NOMO-1 (cell line): ENCODE data around the gene FREM2.

Experiments used
- DNase-seq, 2 experiments: peaks; one replicate each; lab custom pipeline; 2025; ENCODE audit not compliant: unreplicated experiment in 2 of 2; lab: John Stamatoyannopoulos, UW

Gene FREM2

GRCh38 chr13:38821770-38822551 is 135.1 kb downstream of the FREM2 start:
- no peak for DNase-seq

DNA sequence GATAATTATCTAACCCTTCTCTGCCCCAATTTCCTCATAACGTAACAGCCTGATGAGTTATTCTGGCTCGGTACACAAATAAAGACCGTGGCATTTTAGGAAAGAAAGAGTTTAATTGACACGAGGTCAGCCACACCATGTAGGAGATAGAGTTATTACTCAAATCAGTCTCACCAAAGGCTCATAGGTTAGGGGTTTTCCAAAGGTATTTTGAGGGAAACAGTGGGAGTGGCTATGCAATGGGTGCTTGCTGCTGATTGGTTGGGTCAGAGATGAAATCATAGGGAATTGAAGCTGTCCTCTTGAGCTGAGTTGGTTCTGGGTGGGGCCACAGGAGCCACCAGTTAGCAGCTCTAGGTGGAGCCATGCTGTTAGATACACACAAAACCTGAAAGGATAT is 137.5 kb downstream of the FREM2 start:
- no peak for DNase-seq

GRCh38 chr13:38826182-38826813 is 139.4 kb downstream of the FREM2 start:
- no peak for DNase-seq

DNA sequence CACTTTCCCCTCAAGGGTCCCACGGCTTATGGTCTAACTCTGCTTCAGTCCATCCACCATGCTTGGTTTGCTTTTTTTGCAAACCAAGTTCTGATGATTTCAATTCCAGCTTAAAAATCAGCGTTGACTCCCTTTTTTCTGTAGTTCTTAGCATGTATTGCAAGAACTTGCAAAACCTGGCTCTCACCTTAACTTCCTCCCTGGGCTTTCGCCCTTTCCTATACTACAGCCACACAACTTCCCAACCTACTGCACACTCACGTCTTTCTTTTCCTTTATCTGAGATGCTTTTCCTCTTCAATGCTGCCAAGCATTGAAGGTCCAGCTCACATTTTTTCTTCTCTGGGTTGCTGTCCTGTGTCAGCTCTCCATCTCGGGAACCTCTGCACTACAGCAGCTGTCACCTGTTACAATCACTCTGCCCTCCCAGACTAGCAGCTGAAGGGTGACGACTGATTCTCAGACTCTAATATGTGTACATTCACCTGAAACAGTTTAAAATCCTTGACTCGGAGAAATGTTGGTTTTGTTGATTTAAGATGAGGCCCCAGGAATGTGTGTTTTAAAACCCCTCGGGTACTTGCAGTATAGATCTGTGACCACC is 143.7 kb downstream of the FREM2 start:
- no peak for DNase-seq

DNA sequence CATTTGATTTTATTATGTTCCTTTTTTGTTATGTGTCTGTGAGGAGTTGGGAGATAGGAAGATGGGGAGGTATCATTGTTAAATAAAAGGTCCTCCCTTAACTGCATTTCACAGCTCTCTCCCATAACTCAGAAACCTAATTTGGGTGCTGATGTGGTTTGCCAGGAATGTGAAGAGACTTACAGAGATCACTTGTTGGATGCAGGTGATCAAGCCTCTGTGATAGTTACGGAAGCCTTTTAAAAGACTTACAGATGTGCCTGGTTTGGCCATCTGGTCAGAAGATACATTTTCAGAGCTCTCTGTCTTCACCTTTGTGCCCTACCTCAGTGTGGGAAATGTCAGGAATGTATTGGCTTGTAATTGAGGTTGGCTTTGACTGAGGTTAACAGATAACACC is 157.7 kb downstream of the FREM2 start:
- DNase-seq, result no peak

DNA sequence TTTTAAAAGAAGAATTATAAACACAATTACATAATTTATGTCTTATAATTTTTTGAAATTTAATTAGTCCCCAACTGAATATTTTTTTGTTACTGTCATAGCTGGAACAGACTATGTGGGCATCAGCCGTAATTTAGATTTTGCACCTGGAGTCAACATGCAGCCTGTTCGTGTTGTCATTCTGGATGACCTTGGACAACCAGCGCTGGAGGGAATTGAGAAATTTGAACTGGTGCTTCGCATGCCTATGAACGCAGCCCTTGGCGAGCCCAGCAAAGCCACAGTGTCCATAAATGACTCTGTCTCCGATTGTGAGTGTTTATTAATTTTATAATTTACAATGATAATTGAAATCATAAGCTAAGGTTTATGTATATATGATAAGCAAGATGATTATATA is 161.5 kb downstream of the FREM2 start:
- DNase-seq, result no peak

DNA sequence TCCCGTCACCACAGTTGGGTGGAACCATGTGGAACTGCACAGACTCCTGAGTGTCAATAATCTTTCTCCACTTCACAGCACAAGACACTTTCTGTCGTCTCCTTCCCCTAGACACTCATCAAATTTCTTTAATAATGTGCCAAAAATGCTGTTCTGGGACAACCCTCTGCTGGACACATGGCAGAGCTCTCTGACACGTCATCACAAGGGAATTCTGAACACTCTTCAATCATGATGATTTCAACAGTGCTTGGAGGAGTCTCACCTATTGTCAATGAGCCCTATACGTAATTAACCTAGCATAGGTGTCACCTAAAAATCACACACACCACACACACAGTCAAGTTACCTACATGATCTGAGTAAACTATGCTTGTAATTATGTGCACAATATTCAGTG is 162.4 kb downstream of the FREM2 start:
- no peak for DNase-seq

DNA sequence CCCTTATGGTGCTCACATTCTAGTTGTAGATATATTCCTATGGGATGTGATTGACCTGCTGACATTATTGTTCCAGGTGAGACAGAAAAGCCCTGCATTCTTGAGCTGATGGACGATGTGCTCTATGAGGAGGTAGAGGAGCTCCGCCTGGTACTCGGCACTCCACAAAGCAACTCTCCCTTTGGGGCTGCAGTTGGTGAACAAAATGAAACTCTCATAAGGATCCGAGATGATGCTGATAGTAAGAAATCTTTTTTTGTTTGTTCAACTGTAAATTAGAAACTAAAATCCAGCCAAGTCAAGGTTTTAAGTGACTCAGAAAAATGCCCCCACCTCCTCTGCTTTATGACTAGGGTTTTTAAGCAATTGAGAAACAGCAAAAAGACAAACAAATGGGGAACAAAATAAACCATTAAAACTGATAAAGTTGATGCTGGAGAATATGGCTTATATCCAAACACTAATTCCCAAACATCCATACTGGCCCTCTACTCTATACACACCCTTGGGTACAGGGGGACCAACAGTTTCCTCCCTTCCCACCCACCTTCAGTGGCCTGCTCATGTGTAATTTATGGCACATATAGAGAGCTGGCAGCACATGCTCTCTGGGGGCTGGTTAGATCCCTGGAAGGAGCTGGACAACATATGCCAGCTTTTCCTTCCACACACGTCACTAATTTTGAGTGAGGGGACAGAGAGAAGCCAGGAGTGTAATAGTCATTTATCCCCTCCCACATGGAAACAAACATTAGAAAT is 164.2 kb downstream of the FREM2 start:
- no peak for DNase-seq

GRCh38 chr13:38854226-38854625 is 167.3 kb downstream of the FREM2 start:
- no peak for DNase-seq

GRCh38 chr13:38856065-38856464 is 169.2 kb downstream of the FREM2 start:
- no peak for DNase-seq

GRCh38 chr13:38862443-38862842 is 175.6 kb downstream of the FREM2 start:
- DNase-seq, result no peak

DNA sequence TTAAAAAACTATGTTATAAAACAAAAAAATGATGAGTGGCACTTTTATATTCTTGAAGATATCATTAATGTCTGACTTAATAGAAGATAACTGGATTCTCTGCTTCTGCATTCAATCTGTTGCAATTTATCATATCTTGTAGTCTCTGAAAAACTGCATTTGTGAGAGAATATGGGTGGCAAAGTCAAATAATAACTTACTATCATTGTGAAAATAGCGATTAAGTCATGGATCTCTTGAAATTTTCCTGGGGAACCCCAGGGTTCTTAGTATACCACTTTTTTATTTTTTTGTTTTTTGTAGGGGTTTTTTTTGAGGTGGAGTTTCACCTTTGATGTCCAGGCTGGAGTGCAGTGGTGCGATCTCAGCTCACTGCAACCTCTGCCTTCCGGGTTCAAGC is 176.7 kb downstream of the FREM2 start:
- DNase-seq, result no peak

DNA sequence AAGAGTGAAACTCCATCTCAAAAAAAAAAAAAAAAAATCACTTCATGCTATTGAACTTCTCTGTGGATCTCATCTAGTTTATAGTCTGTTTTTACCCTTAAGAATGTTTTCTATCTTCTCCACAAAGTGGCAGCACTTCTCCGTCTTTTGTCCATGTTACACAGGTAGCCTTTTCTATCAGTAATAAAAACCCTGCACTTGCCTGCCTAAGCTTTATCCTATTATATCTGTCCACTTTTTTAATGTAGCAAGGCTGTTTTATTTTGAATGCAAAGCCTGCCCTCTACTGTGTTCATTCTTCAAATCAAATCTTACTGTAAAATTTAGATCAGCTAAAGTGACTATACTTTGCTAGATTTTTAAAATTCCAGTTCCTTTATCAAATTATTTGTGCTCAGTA is 179.8 kb downstream of the FREM2 start:
- no peak for DNase-seq

GRCh38 chr13:38868399-38868798 is 181.5 kb downstream of the FREM2 start:
- DNase-seq, result no peak

DNA sequence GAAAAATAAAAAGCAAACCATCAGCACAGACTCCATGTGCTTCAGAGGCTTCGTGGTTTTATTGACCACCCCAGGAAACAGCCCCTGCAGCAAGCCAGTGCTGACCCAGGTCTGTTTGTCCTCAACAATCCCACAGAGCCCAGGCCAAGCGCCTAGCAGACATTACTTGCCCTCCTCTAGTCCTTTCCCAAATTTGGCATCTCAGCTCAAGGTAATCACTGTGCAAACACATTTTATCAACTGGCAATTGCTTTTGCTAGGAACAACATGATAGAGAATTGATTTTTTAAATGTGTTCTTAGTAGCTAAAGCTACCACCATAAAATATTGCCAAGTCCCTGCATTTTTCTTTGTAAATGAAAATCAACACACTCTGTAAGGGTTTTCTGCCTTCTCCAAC is 182.0 kb downstream of the FREM2 start:
- no peak for DNase-seq

- DNase-seq, result no peak
These were observed 184.4 kb downstream of the FREM2 start for GRCh38 chr13:38871275-38871674.

DNA sequence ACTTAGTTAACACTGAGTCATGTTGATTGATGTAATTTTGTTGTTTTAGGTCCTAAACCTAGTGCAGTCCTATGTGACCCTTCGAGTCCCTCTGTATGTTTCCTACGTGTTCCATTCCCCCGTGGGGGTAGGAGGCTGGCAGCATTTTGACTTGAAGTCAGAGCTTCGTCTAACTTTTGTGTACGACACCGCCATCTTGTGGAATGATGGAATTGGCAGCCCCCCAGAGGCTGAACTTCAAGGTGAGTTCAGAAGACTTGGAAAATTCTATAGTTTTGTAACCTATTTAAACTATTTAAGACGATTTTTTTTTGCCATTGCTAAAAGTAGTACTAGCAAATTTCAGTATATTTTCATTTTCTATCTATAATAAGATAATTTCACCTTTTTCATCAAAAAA is 185.8 kb downstream of the FREM2 start:
- peak in 1 of 2 experiments; percentile 1 for DNase-seq

- DNase-seq, result no peak
These were observed 188.5 kb downstream of the FREM2 start for GRCh38 chr13:38875186-38875875.

DNA sequence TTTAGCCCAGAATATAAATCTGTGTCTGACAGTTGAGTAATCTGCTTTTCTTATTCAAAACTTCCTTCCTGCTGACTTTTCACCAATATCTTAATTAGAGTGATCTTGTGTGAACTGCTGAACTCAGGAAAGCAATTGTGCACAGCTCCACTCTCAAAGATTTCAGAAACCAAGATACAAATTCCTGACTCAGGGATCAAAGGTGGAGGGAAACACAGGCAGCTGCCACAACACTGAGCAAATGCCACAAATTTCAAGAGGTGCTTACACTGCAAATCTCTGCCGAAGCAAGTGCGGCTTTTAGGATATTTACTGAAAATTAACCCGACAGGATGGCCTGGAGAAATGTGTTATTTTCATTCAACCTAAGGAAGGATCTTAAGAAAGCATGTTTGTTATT is 192.4 kb downstream of the FREM2 start:
- no peak for DNase-seq

DNA sequence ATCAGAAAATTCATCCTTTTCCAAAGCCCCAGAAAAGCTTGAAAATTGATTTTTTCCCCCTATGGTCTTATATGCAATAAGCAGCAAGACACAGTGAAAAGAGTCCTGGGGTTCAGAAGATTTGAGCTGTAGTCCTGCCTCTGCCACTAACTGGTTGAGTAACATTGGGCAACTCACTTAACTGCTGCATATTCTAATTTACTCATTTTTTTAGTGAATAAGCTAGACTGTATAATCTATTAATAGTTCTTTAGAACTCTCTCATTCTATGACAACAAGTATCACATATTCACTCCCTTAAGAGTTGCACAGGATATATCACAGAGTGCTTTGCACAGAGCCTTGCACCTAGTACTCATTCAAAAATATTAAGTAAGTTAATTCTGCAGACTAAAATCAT is 192.9 kb downstream of the FREM2 start:
- no peak for DNase-seq

DNA sequence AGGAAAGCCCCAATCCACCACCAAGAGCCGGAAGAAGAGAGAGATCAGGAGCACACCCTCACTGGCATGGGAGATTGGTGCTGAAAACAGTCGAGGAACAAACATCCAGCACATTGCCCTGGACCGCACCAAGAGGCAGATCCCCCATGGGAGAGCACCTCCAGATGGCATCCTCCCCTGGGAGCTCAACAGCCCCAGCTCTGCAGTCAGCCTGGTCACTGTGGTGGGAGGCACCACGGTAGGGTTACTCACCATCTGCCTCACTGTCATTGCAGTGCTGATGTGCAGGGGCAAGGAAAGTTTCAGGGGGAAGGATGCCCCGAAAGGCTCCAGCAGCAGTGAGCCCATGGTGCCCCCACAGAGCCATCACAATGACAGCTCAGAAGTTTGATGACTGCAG is 193.5 kb downstream of the FREM2 start:
- no peak for DNase-seq
